Prostate gland (tissue), 2 donors: ENCODE measurements around the gene CCNC. TPM values are rescaled to one million over a fixed set of nuclear protein-coding genes. Genes with fewer than 3 reads are reported as not detected.

Experiments
- DNase-seq: peaks from one replicate; pipeline ENCODE4 v3.0.0-alpha.2; 2019; ENCODE audit warnings: low spot score
- H3K27ac ChIP-seq, 2 donors: fragments of 200-600 bp; sonication (generic); 2 replicates each; pipeline ENCODE4 v1.5.1; 2017 to 2019
- H3K27me3 ChIP-seq: fragments of 200-600 bp; sonication (generic); replicated peaks from 2 replicates; pipeline ENCODE4 v1.5.1; 2019; ENCODE audit not compliant: insufficient read depth
- H3K36me3 ChIP-seq, 2 donors: fragments of 200-600 bp; sonication (generic); 1 replicate in 1 of 2; 2 replicates in 1 of 2; pipeline versions ENCODE4 v1.5.1 to v1.8.1; 2017 to 2019
- H3K4me1 ChIP-seq: fragments of 200-600 bp; sonication (generic); replicated peaks from 2 replicates; pipeline ENCODE4 v1.5.1; 2019
- H3K4me3 ChIP-seq, 2 donors: fragments of 200-600 bp; sonication (generic); 2 replicates each; pipeline ENCODE4 v1.5.1; 2017 to 2019
- H3K9me3 ChIP-seq: fragments of 200-600 bp; sonication (generic); 2 replicates; pipeline ENCODE4 v1.5.1; 2017
- POLR2A ChIP-seq: fragments of 450-650 bp; IDR thresholded peaks from one replicate; pipeline ENCODE4 v1.6.1; 2016; ENCODE audit warnings: antibody characterized with exemption, mild to moderate bottlenecking
- POLR2AphosphoS5 ChIP-seq: sonication (generic); formaldehyde crosslinking; IDR thresholded peaks from one replicate; pipeline ENCODE4 v1.6.1; 2017; ENCODE audit warnings: antibody characterized with exemption
- WGBS: methylation state at CpG from one replicate; pipeline ENCODE4 v1.1.5; 2018; 5-methylcytosine and 5-hydroxymethylcytosine counted together
- intact Hi-C: fragments of 100-400 bp; cut with DNase I; formaldehyde crosslinking; loops from one replicate; pipeline ENCODE4 v1.14.2; 2022
- total RNA-seq, 2 donors: library from RNA; depleted of rRNA; stranded (reverse); fragments of >200 nt; gene quantifications; one replicate each; pipeline ENCODE4 v1.1.0, GENCODE V29; 2016
- TF ChIP-seq, protein P1 (sequence below), 4 experiments: fragments of 200-600 bp in 2 of 4; fragments of 450-650 bp in 2 of 4; sonication (generic) in 2 of 4; IDR thresholded peaks; 1 replicate in 3 of 4; 2 replicates in 1 of 4; pipeline ENCODE4 v1.5.1; 2016 to 2019; ENCODE audit warnings: antibody characterized with exemption in 4 of 4, mild to moderate bottlenecking in 2 of 4, moderate library complexity in 2 of 4

The CCNC gene
- total RNA-seq, 2 donors from 2014 or later = 37.8 to 83.4 TPM

DNA sequence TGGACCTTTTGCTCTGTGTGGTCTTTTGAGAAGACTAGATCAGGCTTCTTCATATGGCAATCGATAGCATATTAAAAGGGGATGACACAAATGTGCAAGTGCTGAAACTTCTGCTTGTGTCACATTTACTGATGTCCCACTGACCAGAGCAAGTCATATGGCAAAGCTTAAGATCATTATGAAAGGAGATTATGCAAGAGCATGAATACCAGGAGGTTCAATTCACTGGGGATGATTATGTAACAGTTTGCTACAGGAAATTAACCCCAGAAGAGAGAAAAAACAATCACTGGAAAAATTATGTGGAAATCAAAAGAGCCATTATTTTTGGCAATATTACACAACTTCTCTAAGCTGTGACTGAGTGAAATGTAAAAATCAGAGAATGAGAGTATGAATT is 24.4 kb upstream of the CCNC start:
- Histone ChIP-seq H3K27me3 (peaks cover 24% of the 10 kb centered on the region), H3K36me3 (no peaks in the 10 kb centered on the region), H3K4me3 (no peak overlapping the region), H3K9me3 (no peaks in the 10 kb centered on the region), H3K4me1 (peaks cover 6% of the 10 kb centered on the region), H3K27ac (no peak overlapping the region)
- TF ChIP-seq POLR2AphosphoS5 (no peak), POLR2A (no peak)
- TF ChIP-seq, protein P1, sequence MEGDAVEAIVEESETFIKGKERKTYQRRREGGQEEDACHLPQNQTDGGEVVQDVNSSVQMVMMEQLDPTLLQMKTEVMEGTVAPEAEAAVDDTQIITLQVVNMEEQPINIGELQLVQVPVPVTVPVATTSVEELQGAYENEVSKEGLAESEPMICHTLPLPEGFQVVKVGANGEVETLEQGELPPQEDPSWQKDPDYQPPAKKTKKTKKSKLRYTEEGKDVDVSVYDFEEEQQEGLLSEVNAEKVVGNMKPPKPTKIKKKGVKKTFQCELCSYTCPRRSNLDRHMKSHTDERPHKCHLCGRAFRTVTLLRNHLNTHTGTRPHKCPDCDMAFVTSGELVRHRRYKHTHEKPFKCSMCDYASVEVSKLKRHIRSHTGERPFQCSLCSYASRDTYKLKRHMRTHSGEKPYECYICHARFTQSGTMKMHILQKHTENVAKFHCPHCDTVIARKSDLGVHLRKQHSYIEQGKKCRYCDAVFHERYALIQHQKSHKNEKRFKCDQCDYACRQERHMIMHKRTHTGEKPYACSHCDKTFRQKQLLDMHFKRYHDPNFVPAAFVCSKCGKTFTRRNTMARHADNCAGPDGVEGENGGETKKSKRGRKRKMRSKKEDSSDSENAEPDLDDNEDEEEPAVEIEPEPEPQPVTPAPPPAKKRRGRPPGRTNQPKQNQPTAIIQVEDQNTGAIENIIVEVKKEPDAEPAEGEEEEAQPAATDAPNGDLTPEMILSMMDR (IDR thresholded peaks at IDR 0.05) = no peak
- intact Hi-C loops = no loop called here
- WGBS = 30% methylated on average over 1 of the region's 1 CpG
- no peak for DNase-seq

DNA sequence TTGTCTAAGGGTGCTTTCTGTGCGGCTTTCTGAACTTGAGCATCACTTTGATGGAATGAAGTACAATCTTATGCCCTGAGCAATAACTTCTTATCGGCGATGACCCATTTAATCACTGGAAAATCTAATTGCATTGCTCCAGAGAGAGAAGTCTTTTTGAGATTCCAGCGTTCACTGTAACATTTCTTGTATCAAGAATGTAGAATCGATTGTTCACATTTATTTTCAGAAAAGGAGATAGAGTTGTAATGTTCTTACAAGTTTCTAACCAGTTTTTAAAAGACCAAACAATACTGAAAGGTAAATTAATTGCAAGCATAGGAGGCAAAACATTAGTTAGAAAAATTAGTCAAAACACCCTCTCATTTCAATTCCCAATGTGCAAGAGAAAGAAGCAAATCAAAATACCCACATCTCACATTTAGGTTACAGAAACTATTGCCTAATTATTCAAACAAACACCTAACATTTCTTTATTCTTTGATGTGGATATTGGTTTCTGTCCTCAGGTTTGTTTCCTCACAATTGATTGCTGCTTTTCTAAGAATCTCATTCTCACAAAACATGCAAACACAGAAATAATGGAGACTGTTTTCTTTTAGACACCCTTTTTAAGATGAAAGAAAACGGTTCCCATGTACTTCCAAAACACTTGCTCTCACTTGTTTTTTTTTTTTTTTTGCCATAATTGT is 23.4 kb upstream of the CCNC start:
- peaks cover 15% of the 10 kb centered on the region for H3K27me3 ChIP-seq
- no peaks in the 10 kb centered on the region for H3K9me3 ChIP-seq
- intact Hi-C loops = no loop called here
- WGBS = 19% methylated on average over 6 of the region's 6 CpGs
- H3K4me1 ChIP-seq = peaks cover 6% of the 10 kb centered on the region
- no peak for DNase-seq
- H3K27ac ChIP-seq = no peak overlapping the region
- H3K36me3 ChIP-seq = no peaks in the 10 kb centered on the region
- no peak overlapping the region for H3K4me3 ChIP-seq
- TF ChIP-seq, protein P1 (IDR thresholded peaks at IDR 0.05) = no peak
- no peak for TF ChIP-seq POLR2AphosphoS5
- TF ChIP-seq POLR2A = no peak

DNA sequence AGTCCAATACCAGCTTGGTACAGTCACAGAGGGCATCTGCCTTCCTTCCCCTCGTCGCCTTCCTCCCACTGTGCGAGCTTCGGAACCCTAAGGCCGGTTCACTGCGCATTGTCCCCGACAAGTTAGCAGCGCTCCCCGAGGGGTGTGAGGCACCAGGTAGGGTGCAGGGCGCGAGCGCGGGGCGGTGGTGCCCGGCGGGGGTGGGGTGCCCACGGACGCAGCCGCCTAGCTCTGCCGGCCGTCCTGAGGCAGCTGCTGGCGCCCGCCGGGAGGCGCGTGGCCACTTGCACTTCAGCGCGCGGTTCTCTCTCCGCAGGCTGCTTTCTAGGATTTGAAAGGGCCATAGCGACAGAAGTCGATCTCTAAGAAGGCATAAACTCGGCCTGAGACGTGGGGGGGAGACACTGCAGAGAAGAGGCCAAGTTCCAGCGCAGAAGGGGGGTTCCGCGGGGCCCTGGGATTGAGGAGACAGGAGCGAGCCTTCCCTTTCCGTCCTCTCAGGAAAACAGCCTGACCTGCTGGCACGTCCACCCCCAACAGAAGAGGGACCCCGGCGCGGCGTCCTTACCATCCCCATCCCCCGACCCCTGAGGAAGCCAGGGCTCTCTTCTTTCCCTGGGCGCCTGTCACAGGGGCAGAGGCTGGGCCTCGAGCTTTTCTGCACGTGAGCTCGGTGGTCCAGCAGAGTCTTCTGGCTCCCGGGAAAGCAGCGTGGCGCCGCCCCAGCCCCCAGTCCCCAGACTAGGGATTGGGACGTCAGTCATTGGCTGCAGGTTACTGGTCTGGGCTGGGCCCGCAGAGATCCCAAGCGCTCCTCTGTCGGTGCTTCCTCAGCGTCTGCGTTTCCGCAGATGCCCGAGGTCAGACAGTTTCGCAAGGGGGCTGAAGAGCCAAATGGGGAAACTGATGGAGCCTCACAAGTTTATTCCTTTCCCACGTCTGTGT is 22.5 kb upstream of the CCNC start:
- no peak for DNase-seq
- no peak overlapping the region for H3K27ac ChIP-seq
- no peaks in the 10 kb centered on the region for H3K36me3 ChIP-seq
- H3K9me3 ChIP-seq = no peaks in the 10 kb centered on the region
- H3K27me3 ChIP-seq = peaks cover 15% of the 10 kb centered on the region
- no peak for TF ChIP-seq POLR2AphosphoS5
- no peak for TF ChIP-seq POLR2A
- TF ChIP-seq, protein P1 (IDR thresholded peaks at IDR 0.05) = no peak
- H3K4me1 ChIP-seq = peaks cover 6% of the 10 kb centered on the region
- no peak overlapping the region for H3K4me3 ChIP-seq
- intact Hi-C loops = no loop called here
- WGBS = 7% methylated on average over 51 of the region's 63 CpGs

DNA sequence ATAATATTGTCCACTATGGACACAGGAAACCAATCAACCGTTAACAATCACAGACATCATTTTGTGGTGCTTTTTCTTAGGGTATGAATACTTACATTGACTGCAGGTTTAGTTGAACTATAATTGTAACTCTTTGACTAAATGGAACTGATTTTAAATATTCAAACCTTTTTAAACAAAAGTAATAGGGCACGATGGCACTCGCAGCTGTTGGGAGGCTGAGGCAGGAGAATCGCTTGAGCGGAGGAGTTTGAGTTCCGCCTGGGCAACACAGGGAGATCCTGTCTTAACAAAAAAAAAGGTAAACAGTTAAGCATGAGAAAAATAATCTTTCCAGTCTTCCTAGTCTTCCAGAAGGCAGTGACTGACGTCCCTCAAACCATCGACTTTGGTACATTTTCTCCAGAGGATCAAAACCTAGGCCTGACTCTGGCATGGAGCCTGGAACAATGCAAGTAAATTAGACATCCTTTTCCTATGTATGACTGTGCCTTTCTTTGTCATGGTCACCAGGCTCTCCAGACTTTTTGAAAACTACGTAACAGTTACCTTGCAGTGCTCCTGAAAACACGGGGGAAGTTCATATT is 21.5 kb upstream of the CCNC start:
- intact Hi-C loops = no loop called here

More for the DNA sequence above, 21.5 kb upstream of the CCNC start:
- no peak overlapping the region for H3K27ac ChIP-seq
- H3K4me3 ChIP-seq = no peak overlapping the region
- WGBS = 50% methylated on average over 10 of the region's 10 CpGs
- TF ChIP-seq POLR2AphosphoS5 (no peak), POLR2A (no peak)
- TF ChIP-seq, protein P1 (IDR thresholded peaks at IDR 0.05) = no peak
- peaks cover 15% of the 10 kb centered on the region for H3K27me3 ChIP-seq
- H3K9me3 ChIP-seq = no peaks in the 10 kb centered on the region
- peaks cover 6% of the 10 kb centered on the region for H3K4me1 ChIP-seq
- DNase-seq = no peak
- no peaks in the 10 kb centered on the region for H3K36me3 ChIP-seq
